ENCODE measurements around the gene NTF4.

DNA sequence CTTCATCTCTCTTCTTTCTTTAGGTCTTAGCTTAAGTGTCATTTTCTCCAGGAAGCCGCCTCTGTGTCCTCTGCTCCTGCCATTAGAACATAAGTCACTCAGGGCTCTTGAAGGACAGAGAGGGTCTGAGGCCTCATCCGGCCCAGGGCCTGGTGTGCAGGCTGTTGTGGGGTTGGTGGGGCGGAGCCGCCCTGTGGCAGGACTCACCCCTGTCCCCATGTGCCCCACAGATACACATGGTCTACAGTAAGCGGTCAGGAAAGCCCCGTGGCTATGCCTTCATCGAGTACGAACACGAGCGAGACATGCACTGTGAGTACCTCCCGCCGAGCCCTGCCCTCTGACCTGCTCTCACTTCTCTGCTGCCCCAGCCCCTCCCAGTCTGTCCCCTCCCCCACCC, 36.5 kb upstream of the NTF4 start:
- TF ChIP-seq, protein P1, sequence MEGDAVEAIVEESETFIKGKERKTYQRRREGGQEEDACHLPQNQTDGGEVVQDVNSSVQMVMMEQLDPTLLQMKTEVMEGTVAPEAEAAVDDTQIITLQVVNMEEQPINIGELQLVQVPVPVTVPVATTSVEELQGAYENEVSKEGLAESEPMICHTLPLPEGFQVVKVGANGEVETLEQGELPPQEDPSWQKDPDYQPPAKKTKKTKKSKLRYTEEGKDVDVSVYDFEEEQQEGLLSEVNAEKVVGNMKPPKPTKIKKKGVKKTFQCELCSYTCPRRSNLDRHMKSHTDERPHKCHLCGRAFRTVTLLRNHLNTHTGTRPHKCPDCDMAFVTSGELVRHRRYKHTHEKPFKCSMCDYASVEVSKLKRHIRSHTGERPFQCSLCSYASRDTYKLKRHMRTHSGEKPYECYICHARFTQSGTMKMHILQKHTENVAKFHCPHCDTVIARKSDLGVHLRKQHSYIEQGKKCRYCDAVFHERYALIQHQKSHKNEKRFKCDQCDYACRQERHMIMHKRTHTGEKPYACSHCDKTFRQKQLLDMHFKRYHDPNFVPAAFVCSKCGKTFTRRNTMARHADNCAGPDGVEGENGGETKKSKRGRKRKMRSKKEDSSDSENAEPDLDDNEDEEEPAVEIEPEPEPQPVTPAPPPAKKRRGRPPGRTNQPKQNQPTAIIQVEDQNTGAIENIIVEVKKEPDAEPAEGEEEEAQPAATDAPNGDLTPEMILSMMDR (IDR thresholded peaks at IDR 0.05 in 4 of 5, conservative IDR thresholded peaks at IDR 0.05 in 1 of 5): no peak
- no peak for TF ChIP-seq POLR2A (IDR thresholded peaks at IDR 0.05)
